Medulla oblongata (tissue), 1 donor: Measurements from ENCODE around the gene DAAM1.

Experiments used
- DNase-seq: peaks from one replicate; pipeline ENCODE4 v3.0.0-alpha.2; 2015; ENCODE audit errors: extremely low spot score

Gene DAAM1

DNA sequence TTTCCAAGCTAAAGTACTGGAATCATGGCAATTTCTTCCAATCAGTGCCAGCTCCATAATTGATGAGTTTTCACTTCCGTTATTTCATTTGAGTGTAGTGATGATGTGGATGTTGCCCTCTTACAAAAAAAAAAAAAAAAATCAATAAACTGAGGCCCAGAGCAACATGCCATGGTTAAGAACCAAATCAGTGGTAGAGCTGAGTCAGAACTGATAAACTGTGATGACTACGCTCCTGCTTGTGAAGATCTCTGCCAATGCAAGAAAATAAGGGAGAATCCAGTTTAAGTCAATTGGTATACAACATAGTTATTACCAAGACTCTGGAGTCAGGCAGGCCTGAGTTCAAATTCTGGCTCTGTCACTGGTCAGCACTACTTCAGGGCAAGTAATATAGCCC lies 174.0 kb downstream of the DAAM1 start:
- DNase-seq = no peak

DNA sequence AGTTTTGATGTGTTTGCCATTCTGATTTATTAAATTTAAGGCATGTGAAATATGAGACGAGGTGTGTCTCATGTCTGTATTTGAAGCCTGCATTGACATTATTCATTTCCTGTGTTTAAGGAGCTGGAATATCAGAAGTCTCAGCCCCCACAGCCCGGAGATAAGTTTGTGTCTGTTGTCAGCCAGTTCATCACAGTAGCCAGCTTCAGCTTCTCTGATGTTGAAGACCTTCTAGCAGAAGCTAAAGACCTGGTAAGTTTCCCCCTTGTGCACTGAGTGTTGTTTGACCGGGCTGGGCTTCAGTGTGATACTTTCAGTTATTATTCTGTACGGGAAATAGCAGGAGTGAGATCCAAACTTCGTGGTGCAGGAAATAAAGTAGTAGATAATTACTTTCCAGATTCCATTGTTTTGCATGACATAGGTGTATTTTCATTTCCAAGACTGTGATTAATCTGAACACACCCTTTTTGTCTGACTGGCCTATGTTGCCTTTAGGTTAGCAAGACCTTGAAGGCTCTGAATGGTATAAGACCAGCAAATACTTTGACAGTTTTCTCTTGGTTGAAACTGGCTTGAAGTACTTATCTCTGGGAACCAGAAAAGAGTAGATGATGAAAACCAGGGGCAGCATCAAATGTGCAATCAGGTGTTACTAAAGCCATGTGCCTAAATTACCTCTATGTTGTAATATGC lies 175.2 kb downstream of the DAAM1 start:
- no peak for DNase-seq

DNA sequence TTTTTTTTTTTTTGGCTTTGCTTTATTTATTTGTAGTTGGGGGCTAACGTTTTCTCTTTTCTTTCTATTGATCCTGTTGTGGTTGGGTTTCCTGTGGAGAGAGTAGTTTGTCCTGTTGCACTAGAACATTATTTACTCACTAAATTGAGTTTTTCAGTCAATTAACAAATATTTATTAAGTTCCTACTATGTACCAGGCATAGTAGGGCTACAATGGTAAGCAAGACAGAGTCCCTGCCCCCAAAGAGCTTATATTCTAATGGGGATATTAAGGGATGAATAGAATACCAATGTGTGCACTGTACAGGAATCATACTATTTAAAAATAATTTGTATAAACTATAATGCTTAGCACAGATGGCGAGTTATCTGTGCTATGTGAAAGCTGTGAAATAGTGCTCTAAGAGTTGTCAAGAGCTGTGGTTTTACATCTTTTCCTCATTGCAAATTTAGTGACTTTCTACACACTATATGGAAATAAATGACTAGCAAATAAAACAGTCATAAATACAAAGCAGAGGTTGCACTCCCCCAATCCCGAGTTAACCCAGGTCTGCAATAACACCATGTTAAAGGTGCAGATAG lies 181.8 kb downstream of the DAAM1 start:
- DNase-seq = no peak

DNA sequence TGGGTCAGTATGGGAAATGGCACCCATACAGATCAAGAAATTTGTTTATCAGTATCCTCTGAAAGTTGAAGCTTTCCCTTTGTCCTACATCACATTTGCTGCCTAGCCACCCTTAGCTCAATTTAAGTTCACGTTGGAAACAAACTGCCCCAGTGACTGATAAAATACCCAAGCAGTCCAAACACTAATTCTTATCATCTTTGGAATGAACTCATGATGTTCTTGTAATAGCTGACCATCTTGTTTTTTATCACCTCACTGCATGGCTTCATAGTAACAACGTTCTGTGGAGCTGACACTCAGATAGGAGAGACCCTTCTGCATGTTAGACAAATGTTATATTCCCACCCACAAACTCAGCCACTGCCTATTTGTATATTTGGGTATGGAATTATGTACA lies 183.3 kb downstream of the DAAM1 start:
- no peak for DNase-seq

DNA sequence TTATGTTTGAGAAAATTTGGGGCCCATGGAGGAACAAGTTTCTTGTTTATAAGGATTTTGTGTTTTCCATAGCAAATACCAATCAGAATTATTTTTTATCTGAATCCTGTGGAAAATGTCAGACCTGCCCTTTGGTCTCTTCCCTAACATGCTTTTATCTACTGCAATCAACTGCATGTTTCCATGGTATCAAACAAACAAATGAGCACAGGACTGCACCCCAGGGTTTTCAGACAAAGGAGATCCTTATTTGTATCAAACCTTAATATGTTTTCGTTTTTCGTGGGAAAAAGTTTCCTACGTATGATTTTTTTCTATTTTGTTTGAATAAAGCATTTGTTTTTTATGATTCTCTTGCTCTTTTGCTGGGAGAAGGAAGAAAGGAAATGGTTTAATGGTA lies 185.6 kb downstream of the DAAM1 start:
- DNase-seq = no peak

DNA sequence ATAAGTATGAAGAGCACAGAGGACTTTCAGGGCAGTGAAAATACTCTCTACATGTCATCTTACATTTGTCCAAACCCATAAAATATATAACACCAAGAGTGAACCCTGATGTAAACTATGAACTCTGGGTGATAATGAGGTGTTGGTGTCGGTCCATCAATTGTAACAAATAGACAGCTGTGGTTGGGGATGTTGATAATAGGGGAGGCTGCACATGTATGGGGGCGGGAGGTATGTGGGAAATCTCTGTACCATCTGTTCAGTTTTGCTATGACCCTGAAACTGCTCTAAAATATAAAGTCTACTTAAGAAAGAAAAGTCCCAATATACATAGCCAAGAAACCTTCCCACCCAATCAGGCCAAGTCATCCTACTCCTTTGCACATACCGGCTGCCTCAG lies 188.2 kb downstream of the DAAM1 start:
- no peak for DNase-seq

DNA sequence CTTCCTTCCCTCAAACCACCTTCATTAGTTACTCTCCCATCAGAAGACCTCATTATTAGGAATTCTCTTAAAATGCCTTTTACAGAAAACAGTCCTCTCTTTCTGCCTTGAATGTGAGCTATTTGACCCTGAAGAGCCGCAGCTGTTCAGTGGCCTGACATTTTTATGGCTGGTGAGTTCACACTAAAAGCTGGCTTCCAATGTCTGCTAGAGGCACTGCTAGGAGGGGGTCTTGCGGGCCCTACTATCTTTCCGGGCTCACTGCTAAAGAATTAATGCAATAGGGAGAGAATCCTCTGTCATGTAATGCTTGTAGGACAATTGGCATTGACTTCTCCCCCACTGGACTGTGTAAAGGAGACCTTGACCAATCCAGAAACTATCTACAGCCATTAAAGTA lies 189.0 kb downstream of the DAAM1 start:
- DNase-seq = no peak

DNA sequence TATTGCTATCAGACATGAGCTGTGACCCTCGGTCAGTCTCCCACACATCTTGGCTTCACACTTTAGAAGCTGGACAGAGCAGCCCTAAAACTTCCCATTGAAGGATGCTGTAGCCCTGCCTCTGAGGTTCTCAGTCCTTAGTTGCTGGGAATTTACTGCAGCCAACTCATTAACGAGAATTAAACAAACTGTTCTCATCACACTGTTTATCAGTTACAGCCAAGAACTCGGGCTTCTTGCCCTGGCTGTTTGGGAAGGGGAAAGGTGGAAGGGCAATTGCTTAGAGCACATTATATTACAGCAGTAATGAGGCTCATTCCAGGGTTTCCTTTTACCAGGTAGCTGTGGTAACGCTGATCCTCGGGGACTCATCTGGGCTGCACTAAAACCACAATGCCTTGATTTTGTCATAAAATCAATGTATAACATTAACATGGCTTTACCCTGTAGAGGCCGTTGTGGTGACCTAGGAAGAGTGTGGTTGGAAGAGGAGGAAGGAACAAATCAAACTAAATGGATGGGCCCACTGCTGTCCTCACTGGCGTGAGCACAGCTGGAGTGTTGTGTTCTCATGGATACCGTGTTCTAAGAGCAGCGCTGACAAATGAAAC lies 189.6 kb downstream of the DAAM1 start:
- no peak for DNase-seq

DNA sequence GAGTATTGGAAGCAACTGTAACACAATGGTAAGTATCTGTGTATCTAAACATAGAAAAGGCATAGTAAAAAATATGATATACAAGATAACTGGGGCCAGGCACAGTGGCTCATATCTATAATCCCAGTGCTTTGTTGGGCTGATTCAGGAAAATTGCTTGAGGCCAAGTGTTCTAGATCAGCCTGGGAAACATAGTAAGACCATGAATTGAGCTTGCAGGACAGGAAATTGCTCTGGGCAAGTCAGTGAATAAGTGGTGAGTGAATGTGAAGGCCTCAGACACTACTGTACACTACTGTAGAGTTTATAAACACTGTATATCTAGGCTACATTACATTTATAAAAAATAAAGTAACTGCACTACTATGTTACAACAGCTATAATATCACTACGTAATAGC lies 201.5 kb downstream of the DAAM1 start:
- no peak for DNase-seq

DNA sequence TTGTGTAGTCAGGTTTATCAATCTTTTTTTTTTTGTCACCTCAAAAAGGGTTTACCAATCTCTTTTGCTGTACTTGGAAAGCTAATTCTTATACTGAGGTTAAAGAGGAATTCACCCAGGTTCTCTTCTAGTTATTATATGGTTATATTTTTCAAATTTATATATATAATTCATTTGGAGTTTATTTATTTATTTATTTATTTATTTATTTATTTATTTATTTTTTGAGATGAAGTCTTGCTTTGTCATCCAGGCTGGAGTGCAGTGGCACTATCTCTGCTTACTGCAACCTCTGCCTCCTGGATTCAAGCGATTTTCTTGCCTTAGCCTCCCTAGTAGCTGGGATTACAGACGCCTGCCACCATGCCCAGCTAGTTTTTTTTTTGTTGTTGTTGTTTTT lies 202.9 kb downstream of the DAAM1 start:
- no peak for DNase-seq

DNA sequence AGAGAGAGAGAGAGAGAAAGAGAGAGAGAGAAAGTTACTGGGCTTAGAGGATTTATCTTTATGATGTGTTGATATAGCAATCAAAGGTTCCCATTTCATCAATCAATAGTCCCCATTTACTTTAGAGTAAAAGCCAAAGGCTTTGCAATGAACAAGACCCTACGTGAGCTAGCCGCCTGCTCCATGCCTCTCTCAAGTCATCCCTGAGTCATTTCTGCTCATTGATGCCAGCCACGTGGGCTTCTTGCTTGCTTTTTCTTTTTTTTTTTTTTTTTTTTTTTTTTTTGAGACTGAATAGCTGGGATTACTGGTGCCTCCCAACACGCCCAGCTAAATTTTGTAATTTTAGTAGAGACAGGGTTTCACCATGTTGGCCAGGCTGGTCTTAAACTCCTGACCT lies 205.8 kb downstream of the DAAM1 start:
- DNase-seq = no peak

DNA sequence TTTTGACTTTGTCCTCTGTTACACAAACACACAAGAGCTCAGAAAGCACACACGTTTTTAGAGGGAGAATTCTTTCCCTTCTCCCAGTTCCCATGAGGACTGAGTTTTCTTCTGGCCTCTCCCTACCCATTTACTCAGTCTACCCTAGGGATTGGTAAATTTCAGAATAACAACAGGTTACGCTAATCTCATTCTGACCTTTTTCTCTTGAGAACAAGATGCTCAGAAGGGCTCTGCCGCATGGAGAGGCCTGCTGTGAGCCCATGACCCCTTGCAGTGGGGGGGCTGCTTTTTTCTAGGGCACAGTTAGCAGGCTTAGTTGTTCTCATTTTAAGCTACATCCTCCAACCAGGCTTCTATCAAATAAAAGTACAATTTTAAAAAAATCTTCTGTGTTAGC lies 207.2 kb downstream of the DAAM1 start:
- DNase-seq = no peak

DNA sequence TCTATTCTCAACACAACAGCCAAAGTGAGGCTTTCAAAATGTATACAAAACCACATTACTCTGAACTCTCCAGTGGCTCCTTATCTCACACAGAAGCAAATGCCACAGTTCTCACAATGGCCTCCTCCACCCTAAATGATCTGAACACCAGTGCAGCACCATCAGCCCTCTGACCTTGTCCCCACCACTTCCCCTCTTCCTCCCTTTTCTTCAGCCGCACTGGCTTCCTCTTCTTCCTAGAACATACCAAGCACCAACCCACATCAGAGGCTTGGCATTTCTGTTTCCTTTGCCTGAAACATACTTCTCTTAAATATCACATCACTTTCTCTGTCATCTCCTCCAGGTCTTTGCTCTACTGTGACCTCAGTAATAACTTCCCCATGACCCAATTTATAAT lies 210.4 kb downstream of the DAAM1 start:
- no peak for DNase-seq

DNA sequence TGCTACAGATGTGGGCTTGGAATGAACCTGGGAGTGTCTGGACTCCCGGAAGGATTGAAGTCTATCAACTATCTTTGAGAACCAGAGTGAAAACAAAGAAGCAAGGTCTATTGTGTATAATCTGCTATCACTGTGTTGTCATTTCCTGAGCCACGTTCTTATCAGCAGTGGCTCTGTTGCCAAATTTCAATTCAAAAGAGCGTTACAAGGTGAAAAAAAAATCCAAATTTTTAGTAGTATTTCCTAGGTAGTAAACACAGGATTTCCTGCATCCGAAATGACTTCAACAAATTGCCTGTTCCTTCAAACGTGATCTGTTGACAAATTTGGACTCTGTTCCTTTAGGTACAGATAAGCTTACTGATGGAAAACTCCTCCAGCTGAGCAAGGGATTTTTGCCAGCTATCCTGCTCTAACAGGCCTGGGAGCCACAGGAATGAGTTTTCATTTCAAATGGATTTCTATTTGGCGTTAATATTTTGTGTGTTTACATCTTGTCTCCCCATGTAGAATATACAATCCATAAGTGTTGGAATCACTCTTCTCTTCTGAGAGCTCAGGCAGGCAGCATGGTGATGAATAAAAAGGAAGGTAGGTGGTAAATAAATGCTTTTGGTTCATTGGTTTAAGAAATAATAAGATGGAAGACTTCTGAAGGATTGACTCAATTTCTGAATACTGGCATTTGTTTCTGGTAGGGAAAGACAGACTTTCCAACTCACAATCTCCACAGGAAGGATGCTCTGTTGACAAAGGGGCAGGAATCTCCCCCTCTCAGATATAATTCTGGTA lies 218.2 kb downstream of the DAAM1 start:
- DNase-seq = no peak

DNA sequence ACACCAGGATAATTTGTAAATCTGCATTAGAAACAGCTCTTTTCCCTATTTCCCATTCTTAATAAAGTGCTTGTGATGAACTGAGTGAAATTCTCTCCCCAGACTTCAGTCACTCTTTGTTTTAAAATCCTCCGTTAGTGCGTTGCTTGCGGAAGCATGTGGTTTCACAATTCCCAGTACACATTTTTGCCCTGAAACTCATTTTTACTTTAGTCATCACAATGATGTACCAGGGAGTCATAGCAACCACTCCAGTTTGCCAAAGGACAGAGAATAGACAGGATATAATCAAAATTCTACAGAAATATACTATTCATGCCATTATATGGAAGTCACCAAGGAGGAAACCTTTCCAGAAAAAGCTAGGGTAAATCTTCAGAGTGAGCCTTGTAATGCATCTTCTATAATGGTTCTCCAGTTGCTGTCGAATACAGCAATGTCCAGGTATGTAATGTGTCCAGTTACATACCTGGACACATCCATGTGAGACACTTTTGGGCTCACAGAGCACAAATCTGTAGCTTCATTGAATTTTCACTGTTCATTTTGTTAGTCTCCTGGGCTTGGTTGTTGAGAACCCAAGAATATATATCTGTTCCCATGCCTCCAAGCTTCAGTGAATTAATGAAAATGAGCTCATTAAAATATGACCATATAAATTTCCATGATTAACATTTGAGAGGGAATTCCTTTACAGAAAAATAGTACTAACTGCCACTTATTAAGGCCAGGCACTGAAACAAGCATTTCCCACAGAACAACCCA lies 219.0 kb downstream of the DAAM1 start:
- no peak for DNase-seq

DNA sequence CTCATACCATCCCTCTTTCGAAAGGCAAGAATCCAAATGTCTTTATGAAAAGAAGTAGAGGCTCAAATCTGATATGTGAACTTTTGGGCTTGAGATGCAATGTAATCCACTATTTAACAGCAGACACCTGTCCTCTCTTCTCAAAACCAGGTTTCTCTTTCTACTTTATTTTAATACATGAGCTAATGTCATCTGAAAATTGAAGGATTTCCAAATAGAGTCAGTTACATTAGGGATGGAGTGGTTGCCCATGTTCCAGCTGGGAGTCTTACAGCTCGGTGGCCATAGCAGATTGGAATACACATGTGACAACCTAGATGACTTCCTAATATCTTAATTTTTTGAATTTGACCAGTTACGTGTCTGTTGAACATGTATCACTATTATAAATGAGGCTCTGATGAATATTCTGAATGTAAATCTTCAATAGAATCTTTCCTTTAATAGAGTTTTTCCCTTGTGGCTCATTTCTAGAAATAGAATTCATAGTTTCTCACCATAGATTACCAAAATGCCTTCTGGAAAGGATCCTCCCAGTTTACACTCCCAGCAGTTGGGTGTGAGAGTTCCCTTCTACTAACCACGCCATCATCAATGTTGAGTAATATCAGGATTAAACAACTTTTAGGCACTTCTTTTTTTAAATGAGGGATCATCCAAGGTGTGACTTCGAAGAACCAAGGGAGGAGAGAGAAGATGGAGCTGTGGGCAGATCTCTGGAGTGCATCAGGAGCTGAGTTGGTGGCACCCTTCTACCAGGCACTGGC lies 227.6 kb downstream of the DAAM1 start:
- no peak for DNase-seq

DNA sequence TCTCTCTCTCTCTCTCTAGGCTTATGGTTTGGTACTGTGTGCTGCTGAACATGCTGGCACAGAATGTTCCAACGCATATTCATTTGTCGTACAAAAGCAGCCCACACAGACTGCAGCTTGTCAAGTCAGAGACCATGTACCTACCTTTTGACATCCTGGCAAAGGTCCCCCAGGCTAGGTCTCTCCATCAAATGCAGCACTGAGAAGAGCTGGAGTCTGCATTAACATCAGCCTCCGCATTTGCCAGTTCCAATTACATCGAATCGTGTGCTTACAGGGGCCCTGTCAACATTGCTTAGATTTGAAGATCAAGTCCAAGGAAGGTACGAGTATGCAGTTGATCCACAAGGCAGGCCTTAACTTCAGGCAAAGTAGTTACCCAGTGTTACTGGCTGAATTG lies 228.8 kb downstream of the DAAM1 start:
- no peak for DNase-seq

DNA sequence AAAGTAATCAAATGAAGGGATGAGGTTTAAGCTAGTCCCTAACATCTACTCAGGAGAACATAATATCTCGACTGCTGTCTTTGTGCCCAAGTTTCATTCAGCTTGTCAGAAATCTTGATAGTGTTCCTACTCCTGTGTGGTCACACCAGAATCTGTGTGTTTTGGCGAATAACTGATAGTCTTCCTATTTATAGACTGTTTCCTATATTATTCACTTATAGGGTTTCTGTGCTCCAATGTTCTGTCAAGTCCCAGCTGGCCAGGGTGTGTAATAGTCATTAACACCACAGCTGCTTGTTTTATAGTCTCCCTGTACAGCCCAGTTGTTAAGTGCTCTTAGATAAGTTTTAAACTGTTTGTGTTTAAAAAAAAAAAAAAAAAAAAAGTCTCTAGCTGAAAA lies 230.8 kb downstream of the DAAM1 start:
- no peak for DNase-seq
